Gastrocnemius medialis (tissue), 4 donors: ENCODE measurements around the gene ZDHHC8. TPM values are rescaled to one million over a fixed set of nuclear protein-coding genes. Genes with fewer than 3 reads are reported as not detected.

Experiments
- ATAC-seq, 2 donors: fragments of 150-250 bp; one replicate each; pipeline ENCODE4 v1.9.1; 2016
- DNase-seq, 2 donors: peaks; one replicate each; pipeline ENCODE4 v3.0.0-alpha.2; 2019
- H3K27ac ChIP-seq, 4 donors: fragments of 200-600 bp; sonication (generic); 1 replicate in 1 of 4; 2 replicates in 3 of 4; pipeline ENCODE4 v1.5.1; 2016 to 2018; ENCODE audit warnings: mild to moderate bottlenecking in 2 of 4, moderate library complexity in 1 of 4
- H3K27me3 ChIP-seq, 3 donors: fragments of 200-600 bp; sonication (generic) in 2 of 3; 1 replicate in 1 of 3; 2 replicates in 2 of 3; pipeline versions ENCODE4 v1.5.1 to v1.6.0; 2016 to 2019; ENCODE audit warnings: mild to moderate bottlenecking in 1 of 3, moderate library complexity in 1 of 3
- H3K36me3 ChIP-seq, 2 donors: fragments of 200-600 bp; sonication (generic) in 1 of 2; one replicate each; pipeline ENCODE4 v1.5.1; 2017 to 2018
- H3K4me1 ChIP-seq, 2 donors: fragments of 200-600 bp; sonication (generic) in 1 of 2; one replicate each; pipeline ENCODE4 v1.5.1; 2016 to 2017; ENCODE audit warnings: mild to moderate bottlenecking in 2 of 2
- H3K4me3 ChIP-seq, 4 donors: fragments of 200-600 bp; sonication (generic) in 3 of 4; 1 replicate in 1 of 4; 2 replicates in 3 of 4; pipeline ENCODE4 v1.5.1; 2016 to 2019; ENCODE audit warnings: mild to moderate bottlenecking in 2 of 4
- H3K9me3 ChIP-seq, 3 donors: fragments of 200-600 bp; sonication (generic) in 2 of 3; 1 replicate in 1 of 3; 2 replicates in 2 of 3; pipeline ENCODE4 v1.5.1; 2016 to 2019
- CTCF ChIP-seq, 5 experiments: fragments of 450-650 bp in 3 of 5; fragments of 200-600 bp in 2 of 5; sonication (generic) in 2 of 5; IDR thresholded peaks in 4 of 5; conservative IDR thresholded peaks in 1 of 5; 1 replicate in 4 of 5; 2 replicates in 1 of 5; pipeline ENCODE4 v1.5.1; 2016 to 2019; ENCODE audit warnings: antibody characterized with exemption in 5 of 5, mild to moderate bottlenecking in 3 of 5, moderate library complexity in 3 of 5
- POLR2A ChIP-seq, 2 donors: fragments of 450-650 bp; IDR thresholded peaks; one replicate each; pipeline ENCODE4 v1.6.1; 2017; ENCODE audit warnings: antibody characterized with exemption in 2 of 2, mild to moderate bottlenecking in 2 of 2, moderate library complexity in 2 of 2
- in situ Hi-C, 4 donors: fragments of 200-750 bp; cut with MboI; loops; one replicate each; pipeline versions ENCODE4 v1.15.0 to v1.8.0; 2017; ENCODE audit warnings: low sequenced_read_pairs in 4 of 4
- intact Hi-C: fragments of 100-400 bp; cut with DNase I; formaldehyde crosslinking; loops from one replicate; pipeline ENCODE4 v1.15.1; 2023; ENCODE audit warnings: low total_unique reads
- total RNA-seq, 4 donors: library from RNA; depleted of rRNA; stranded (reverse); fragments of >200 nt; gene quantifications; one replicate each; pipeline versions ENCODE4 v1.1.0 to v1.2.3, GENCODE V29; 2016

Gene ZDHHC8
- total RNA-seq, 4 donors from 2014 or later: 7.3 to 15.8 (median 12.8) TPM

- no peak overlapping the region for H3K27ac ChIP-seq
- in situ Hi-C loops: no loop called here
- ATAC-seq (no peak), DNase-seq (no peak)
- H3K36me3 ChIP-seq: no peaks in the 10 kb centered on the region
- intact Hi-C loops: no loop called here
- H3K27me3 ChIP-seq: no peaks in the 10 kb centered on the region
- H3K4me3 ChIP-seq: no peak overlapping the region
- H3K9me3 ChIP-seq: no peaks in the 10 kb centered on the region
- H3K4me1 ChIP-seq: no peaks in the 10 kb centered on the region
- TF ChIP-seq POLR2A (IDR thresholded peaks at IDR 0.05) (no peak), CTCF (IDR thresholded peaks at IDR 0.05 in 4 of 5, conservative IDR thresholded peaks at IDR 0.05 in 1 of 5) (no peak)
Measured at GRCh38 chr22:20169253-20169822, 37.7 kb downstream of the ZDHHC8 start.

GRCh38 chr22:20170170-20170569 is 38.6 kb downstream of the ZDHHC8 start:
- ATAC-seq: no peak
- H3K27me3 ChIP-seq: no peaks in the 10 kb centered on the region
- TF ChIP-seq POLR2A (IDR thresholded peaks at IDR 0.05): no peak
- no peak for TF ChIP-seq CTCF (IDR thresholded peaks at IDR 0.05 in 4 of 5, conservative IDR thresholded peaks at IDR 0.05 in 1 of 5)
- in situ Hi-C loops: no loop called here
- intact Hi-C loops: loop anchor here (10.0 kb wide), 1 partner anchor 75 kb away; no protein-coding TSS in a partner anchor
- H3K27ac ChIP-seq: no peak overlapping the region
- no peaks in the 10 kb centered on the region for H3K36me3 ChIP-seq
- H3K4me3 ChIP-seq: no peak overlapping the region
- no peaks in the 10 kb centered on the region for H3K4me1 ChIP-seq
- DNase-seq: no peak
- no peaks in the 10 kb centered on the region for H3K9me3 ChIP-seq

GRCh38 chr22:20171288-20172140 is 39.9 kb downstream of the ZDHHC8 start:
- TF ChIP-seq CTCF (IDR thresholded peaks at IDR 0.05 in 4 of 5, conservative IDR thresholded peaks at IDR 0.05 in 1 of 5): no peak
- Histone ChIP-seq H3K27ac (no peak overlapping the region), H3K4me1 (no peaks in the 10 kb centered on the region), H3K27me3 (no peaks in the 10 kb centered on the region), H3K4me3 (no peak overlapping the region), H3K9me3 (no peaks in the 10 kb centered on the region), H3K36me3 (no peaks in the 10 kb centered on the region)
- in situ Hi-C loops (no loop called here), intact Hi-C loops (loop anchor here (10.0 kb wide), 1 partner anchor 73 kb away; no protein-coding TSS in a partner anchor)
- DNase-seq (no peak), ATAC-seq (no peak)

- TF ChIP-seq CTCF (IDR thresholded peaks at IDR 0.05 in 4 of 5, conservative IDR thresholded peaks at IDR 0.05 in 1 of 5) (no peak), POLR2A (IDR thresholded peaks at IDR 0.05) (no peak)
- intact Hi-C loops (loop anchor here (10.0 kb wide), 1 partner anchor 73 kb away; no protein-coding TSS in a partner anchor), in situ Hi-C loops (no loop called here)
- Histone ChIP-seq H3K9me3 (no peaks in the 10 kb centered on the region), H3K27me3 (no peaks in the 10 kb centered on the region), H3K27ac (no peak overlapping the region), H3K4me3 (no peak overlapping the region), H3K36me3 (no peaks in the 10 kb centered on the region), H3K4me1 (no peaks in the 10 kb centered on the region)
- ATAC-seq (no peak), DNase-seq (no peak)
Measured at GRCh38 chr22:20172141-20172613, 40.6 kb downstream of the ZDHHC8 start.
